Left forelimb (tissue), 1 donor: ENCODE results near the gene PRKCI.
"Not testable (repeated sequence)": the region's sequence is repeated elsewhere in the genome, so short reads cannot be mapped to it uniquely, and the experiment has no call there.

ENCODE experiments used
- DNase-seq: peaks from one replicate; pipeline ENCODE4 v3.0.0-alpha.2; 2018; ENCODE audit warnings: low spot score

PRKCI gene

GRCh38 chr3:170296703-170297102 is 74.5 kb downstream of the PRKCI start:
- no peak for DNase-seq

GRCh38 chr3:170301405-170301804 is 79.2 kb downstream of the PRKCI start:
- DNase-seq, result no peak

GRCh38 chr3:170302008-170302407 is 79.8 kb downstream of the PRKCI start:
- no peak for DNase-seq

- DNase-seq, result no peak
These were observed 83.8 kb downstream of the PRKCI start for GRCh38 chr3:170306015-170306414.

GRCh38 chr3:170307671-170308405 is 85.6 kb downstream of the PRKCI start:
- DNase-seq, result no peak

- no peak for DNase-seq
These were observed 86.8 kb downstream of the PRKCI start for GRCh38 chr3:170309046-170309445.

- DNase-seq, result no peak
These were observed 95.7 kb downstream of the PRKCI start for GRCh38 chr3:170317954-170318353.

GRCh38 chr3:170320461-170321121 is 98.4 kb downstream of the PRKCI start:
- no peak for DNase-seq

- DNase-seq, result no peak
These were observed 99.3 kb downstream of the PRKCI start for GRCh38 chr3:170321321-170322034.

GRCh38 chr3:170322566-170323269 is 100.5 kb downstream of the PRKCI start:
- no peak for DNase-seq

- no peak for DNase-seq
These were observed 101.1 kb downstream of the PRKCI start for GRCh38 chr3:170323331-170323730.

- DNase-seq, result no peak
These were observed 102.7 kb downstream of the PRKCI start for GRCh38 chr3:170324962-170325361.

GRCh38 chr3:170327040-170327808 is 105.0 kb downstream of the PRKCI start:
- DNase-seq, result no peak

GRCh38 chr3:170327868-170328548 is 105.8 kb downstream of the PRKCI start:
- DNase-seq, result not testable (repeated sequence)

- DNase-seq, result no peak
These were observed 108.1 kb downstream of the PRKCI start for GRCh38 chr3:170330366-170330765.

- no peak for DNase-seq
These were observed 108.9 kb downstream of the PRKCI start for GRCh38 chr3:170331143-170331542.

- no peak for DNase-seq
These were observed 115.2 kb downstream of the PRKCI start for GRCh38 chr3:170337420-170337819.

GRCh38 chr3:170338690-170339340 is 116.6 kb downstream of the PRKCI start:
- no peak for DNase-seq

- not testable (repeated sequence) for DNase-seq
These were observed 120.0 kb downstream of the PRKCI start for GRCh38 chr3:170342273-170342672.

- not testable (repeated sequence) for DNase-seq
These were observed 121.6 kb downstream of the PRKCI start for GRCh38 chr3:170343859-170344258.
